Endothelial cell of umbilical vein (primary cell): ENCODE results near the gene ZNF629. TPM values are rescaled to one million over a fixed set of nuclear protein-coding genes. Genes with fewer than 3 reads are reported as not detected.

ENCODE experiments used
- BruUV-seq: library from RNA; stranded (reverse); fragments of 400-500 nt; replicated peaks from 2 replicates; lab custom pipeline; 2021; lab: Mats Ljungman, UMichigan
- CTCF ChIA-PET: fragments of 300-600, 350-600 bp; sonication (Branson Sonifier 250); formaldehyde crosslinking; loops from one replicate; lab custom pipeline; 2021; ENCODE audit warnings: antibody characterized with exemption, inconsistent platforms; lab: Charles Lee
- POLR2A ChIA-PET: fragments of 300-600, 350-600 bp; sonication (Branson Sonifier 250); formaldehyde crosslinking; loops from one replicate; lab custom pipeline; 2021; ENCODE audit warnings: antibody characterized with exemption, inconsistent platforms; lab: Charles Lee
- DNase-seq: peaks from one replicate; pipeline ENCODE4 v3.0.0-alpha.2; 2011; ENCODE audit warnings: low read depth, low spot score
- FAIRE-seq: peaks from 2 replicates; lab custom pipeline; 2011; peaks lifted over from hg19 to GRCh38; lab: Jason Lieb, UNC
- H2AFZ ChIP-seq: 2 replicates; pipeline ENCODE4 v1.6.0; 2012; ENCODE audit warnings: low read depth, low read length, control low read depth, inconsistent platforms
- H3K27ac ChIP-seq: 2 replicates; pipeline ENCODE4 v1.5.1; 2011; ENCODE audit warnings: low read depth, mild to moderate bottlenecking, control low read depth, low read length, moderate library complexity; ENCODE audit not compliant: insufficient read depth
- H3K27me3 ChIP-seq, 2 experiments: 2 replicates each; pipeline versions ENCODE4 v1.6.0 to v1.6.1; 2011; ENCODE audit warnings: low read length in 2 of 2, mixed read lengths in 1 of 2; ENCODE audit not compliant: control insufficient read depth in 2 of 2, insufficient read depth in 2 of 2
- H3K36me3 ChIP-seq, 2 experiments: 2 replicates in 1 of 2; 3 replicates in 1 of 2; pipeline ENCODE4 v1.5.1; 2011; ENCODE audit warnings: low read length in 2 of 2, mild to moderate bottlenecking in 1 of 2, moderate library complexity in 1 of 2; ENCODE audit not compliant: control insufficient read depth in 2 of 2, insufficient read depth in 2 of 2; ENCODE audit errors: extremely low read depth in 1 of 2
- H3K4me1 ChIP-seq: 3 replicates; pipeline ENCODE4 v1.5.1; 2011; ENCODE audit warnings: mild to moderate bottlenecking, low read length; ENCODE audit not compliant: control insufficient read depth, insufficient read depth; ENCODE audit errors: extremely low read depth
- H3K4me2 ChIP-seq: 2 replicates; pipeline ENCODE4 v1.6.1; 2011; ENCODE audit warnings: low read length, control low read depth, mixed read lengths; ENCODE audit not compliant: insufficient read depth
- H3K4me3 ChIP-seq, 3 experiments: fragments of 200-600 bp in 1 of 3; sonication (generic), shearing (Covaris generic) in 1 of 3; replicated peaks in 1 of 3; 2 replicates each; pipeline ENCODE4 v1.5.1; 2011 to 2016; ENCODE audit warnings: control low read depth in 3 of 3, low read length in 3 of 3, mild to moderate bottlenecking in 2 of 3, inconsistent platforms in 1 of 3, low read depth in 1 of 3, moderate library complexity in 1 of 3; ENCODE audit not compliant: insufficient read depth in 1 of 3
- H3K79me2 ChIP-seq: 2 replicates; pipeline ENCODE4 v1.6.0; 2012; ENCODE audit warnings: low read length, inconsistent platforms; ENCODE audit not compliant: control insufficient read depth, insufficient read depth
- H3K9ac ChIP-seq: replicated peaks from 2 replicates; pipeline ENCODE3; 2011; ENCODE audit warnings: low read length, control low read depth; ENCODE audit not compliant: insufficient read depth; ENCODE audit errors: extremely low read depth
- H3K9me1 ChIP-seq: replicated peaks from 3 replicates; pipeline ENCODE4 v1.6.0; 2011; ENCODE audit warnings: mild to moderate bottlenecking, low read length; ENCODE audit not compliant: control insufficient read depth, insufficient read depth; ENCODE audit errors: extremely low read depth
- H3K9me3 ChIP-seq: replicated peaks from 2 replicates; pipeline ENCODE4 v1.5.1; 2012; ENCODE audit warnings: low read length, inconsistent platforms; ENCODE audit not compliant: control insufficient read depth, insufficient read depth
- H4K20me1 ChIP-seq: replicated peaks from 2 replicates; pipeline ENCODE3; 2011; ENCODE audit warnings: mild to moderate bottlenecking, low read length; ENCODE audit not compliant: control insufficient read depth, insufficient read depth; ENCODE audit errors: extremely low read depth
- CTCF ChIP-seq, 2 donors: IDR thresholded peaks; 1 replicate in 1 of 2; 2 replicates in 1 of 2; pipeline ENCODE4 v1.5.1; 2011; ENCODE audit warnings: low read length in 2 of 2, mild to moderate bottlenecking in 2 of 2, moderate library complexity in 2 of 2, control low read depth in 1 of 2, inconsistent platforms in 1 of 2, low read depth in 1 of 2; ENCODE audit not compliant: insufficient read depth in 1 of 2; ENCODE audit errors: extremely low read depth in 1 of 2
- EZH2 ChIP-seq: IDR thresholded peaks from 2 replicates; pipeline ENCODE4 v1.6.1; 2012; ENCODE audit warnings: borderline replicate concordance, low read depth, mild to moderate bottlenecking, moderate library complexity, low read length, inconsistent platforms; ENCODE audit not compliant: severe bottlenecking
- FOS ChIP-seq: IDR thresholded peaks from 2 replicates; pipeline ENCODE4 v1.6.1; 2011; ENCODE audit warnings: mild to moderate bottlenecking, low read length, moderate library complexity, borderline replicate concordance; ENCODE audit not compliant: insufficient read depth
- GATA2 ChIP-seq: IDR thresholded peaks from 2 replicates; pipeline ENCODE4 v1.7.0; 2011; ENCODE audit warnings: low read depth, mild to moderate bottlenecking, moderate library complexity, mixed read lengths, low read length; ENCODE audit not compliant: insufficient read length, insufficient read depth
- JUN ChIP-seq: IDR thresholded peaks from 2 replicates; pipeline ENCODE4 v1.6.1; 2011; ENCODE audit warnings: borderline replicate concordance, low read depth; ENCODE audit not compliant: insufficient read length, insufficient read depth
- MAX ChIP-seq: IDR thresholded peaks from 2 replicates; pipeline ENCODE4 v1.6.1; 2011; ENCODE audit not compliant: insufficient read depth, insufficient read length
- MYC ChIP-seq: IDR thresholded peaks from one replicate; pipeline ENCODE4 v1.6.1; 2011; ENCODE audit warnings: mild to moderate bottlenecking, low read depth, low read length
- POLR2A ChIP-seq: IDR thresholded peaks from 2 replicates; pipeline ENCODE4 v1.6.1; 2012; ENCODE audit warnings: low read depth, mild to moderate bottlenecking, control low read depth, low read length
- POLR2AphosphoS5 ChIP-seq: IDR thresholded peaks from 2 replicates; pipeline ENCODE4 v1.6.1; 2012; ENCODE audit warnings: low read depth, mild to moderate bottlenecking, control low read depth, low read length, moderate library complexity; ENCODE audit not compliant: insufficient read depth
- dilution Hi-C: fragments of 300-500 bp; cut with MboI; formaldehyde crosslinking; loops from one replicate; pipeline ENCODE4 v1.15.0; 2019; ENCODE audit warnings: low sequenced_read_pairs; ENCODE audit not compliant: extremely low pct_ligation_motif_present
- intact Hi-C: fragments of 100-400 bp; cut with micrococcal nuclease; formaldehyde crosslinking; loops from one replicate; pipeline ENCODE4 v1.10.0; 2022
- polyA plus RNA-seq, 4 experiments: library from polyadenylated mRNA; depleted of rRNA in 3 of 4; stranded (reverse) in 3 of 4; unstranded in 1 of 4; fragments of >200 nt; gene quantifications; 2 replicates each; pipeline versions ENCODE4 v1.2.1 to v1.2.3, GENCODE V29; 2011 to 2012; ENCODE audit warnings: missing spikeins in 1 of 4
- total RNA-seq: library from RNA; stranded (reverse); gene quantifications from 2 replicates; pipeline ENCODE4 v1.2.3, GENCODE V29; 2021

The ZNF629 gene
- total and polyA plus RNA-seq, 2 donors (not counting 3 experiments of a cell fraction or from before 2014, with no cell fraction given), result 5.2 to 11.2 TPM

GRCh38 chr16:30757316-30757715 is 29.7 kb downstream of the ZNF629 start:
- Histone ChIP-seq H3K79me2 (no peaks in the 10 kb centered on the region), H3K4me3 (no peak overlapping the region), H3K9me1 (no peaks in the 10 kb centered on the region), H3K4me2 (no peak overlapping the region), H3K27ac (no peak overlapping the region), H3K9ac (no peak overlapping the region), H3K4me1 (peaks cover 4% of the 10 kb centered on the region), H3K27me3 (no peaks in the 10 kb centered on the region), H4K20me1 (no peaks in the 10 kb centered on the region), H3K9me3 (no peaks in the 10 kb centered on the region), H2AFZ (no peak overlapping the region), H3K36me3 (peaks cover 3 to 22% of the 10 kb centered on the region in 2 experiments)
- BruUV-seq, result no TSS peak
- DNase-seq, result no peak
- TF ChIP-seq GATA2, result no peak
- no peak for TF ChIP-seq JUN
- TF ChIP-seq POLR2AphosphoS5, result no peak
- no peak for TF ChIP-seq EZH2
- no peak for TF ChIP-seq FOS
- TF ChIP-seq MAX, result no peak
- TF ChIP-seq MYC, result no peak
- no peak for TF ChIP-seq CTCF (IDR thresholded peaks at IDR 0.05; ENCODE audit: extremely low read depth in 1 of 2, insufficient read depth in 1 of 2, low read depth in 1 of 2, low read length in 2 of 2)
- no peak for TF ChIP-seq POLR2A
- ChIA-PET POLR2A (no interaction called here), CTCF (interaction anchor here (1.7 kb wide), 1 partner anchor 9 kb away, joined by 3 read pairs; the partner anchor contains the start of gene PHKG2)
- intact Hi-C loops (no loop called here), dilution Hi-C loops (no loop called here)
- no peak for FAIRE-seq
